OCI-LY7 (cell line): Measurements from ENCODE around the gene MED15. TPM values are rescaled to one million over a fixed set of nuclear protein-coding genes. Genes with fewer than 3 reads are reported as not detected.

Experiments used
- BruUV-seq: library from RNA; stranded (reverse); fragments of 400-500 nt; replicated peaks from 2 replicates; lab custom pipeline; 2021; lab: Mats Ljungman, UMichigan
- CTCF ChIA-PET: fragments of 300-600 bp; sonication (Branson Sonifier 250); formaldehyde crosslinking; loops from one replicate; lab custom pipeline; 2022; ENCODE audit warnings: antibody characterized with exemption; ENCODE audit not compliant: unreplicated experiment; lab: Charles Lee
- POLR2A ChIA-PET: fragments of 300-600 bp; sonication (Branson Sonifier 250); formaldehyde crosslinking; loops from one replicate; lab custom pipeline; 2022; ENCODE audit warnings: antibody characterized with exemption; lab: Charles Lee
- DNase-seq: peaks from one replicate; pipeline ENCODE4 v3.0.0-alpha.2; 2015; ENCODE audit warnings: low spot score
- H2AFZ ChIP-seq: fragments of 200-600 bp; sonication (generic), shearing (Covaris generic); 2 replicates; pipeline ENCODE4 v1.6.1; 2014; ENCODE audit warnings: mild to moderate bottlenecking, antibody characterized with exemption, low read length, moderate library complexity
- H3K27ac ChIP-seq: fragments of 200-600 bp; sonication (generic); 2 replicates; pipeline ENCODE4 v1.5.1; 2014; ENCODE audit warnings: mixed run types, low read depth, mild to moderate bottlenecking, moderate library complexity, low read length, inconsistent platforms; ENCODE audit not compliant: poor library complexity, severe bottlenecking
- H3K36me3 ChIP-seq: fragments of 200-600 bp; sonication (generic); 2 replicates; pipeline ENCODE4 v1.6.1; 2014; ENCODE audit warnings: mild to moderate bottlenecking, antibody characterized with exemption, low read length, moderate library complexity, mixed read lengths; ENCODE audit not compliant: insufficient read depth
- H3K4me1 ChIP-seq: fragments of 200-600 bp; sonication (generic); 2 replicates; pipeline ENCODE4 v1.5.1; 2014; ENCODE audit warnings: mild to moderate bottlenecking, low read length; ENCODE audit not compliant: insufficient read depth, poor library complexity, severe bottlenecking
- H3K4me2 ChIP-seq: fragments of 200-600 bp; sonication (generic); 2 replicates; pipeline ENCODE4 v1.6.1; 2014; ENCODE audit warnings: mild to moderate bottlenecking, low read length
- H3K4me3 ChIP-seq: fragments of 200-600 bp; sonication (generic); 2 replicates; pipeline ENCODE4 v1.5.1; 2014; ENCODE audit warnings: mild to moderate bottlenecking, low read depth, low read length; ENCODE audit not compliant: poor library complexity, severe bottlenecking
- H3K79me2 ChIP-seq: fragments of 200-600 bp; sonication (generic); 2 replicates; pipeline ENCODE4 v1.6.1; 2016; ENCODE audit warnings: low read depth, mild to moderate bottlenecking, low read length, moderate library complexity, mixed read lengths; ENCODE audit not compliant: insufficient read depth
- H3K9me2 ChIP-seq: fragments of 200-600 bp; sonication (generic); 2 replicates; pipeline ENCODE4 v1.6.1; 2016; ENCODE audit warnings: mild to moderate bottlenecking, low read length, mixed read lengths; ENCODE audit not compliant: insufficient read depth
- H3K9me3 ChIP-seq: fragments of 200-600 bp; sonication (generic); 2 replicates; pipeline ENCODE4 v1.6.1; 2014; ENCODE audit warnings: mild to moderate bottlenecking, mixed run types, low read length, mixed read lengths
- H4K20me1 ChIP-seq: fragments of 200-600 bp; sonication (generic); 2 replicates; pipeline ENCODE4 v1.6.1; 2014; ENCODE audit warnings: mild to moderate bottlenecking, antibody characterized with exemption, low read length, moderate library complexity, mixed read lengths; ENCODE audit not compliant: insufficient read depth
- CTCF ChIP-seq: fragments of 200-600 bp; sonication (generic); conservative IDR thresholded peaks from 2 replicates; pipeline ENCODE4 v1.5.1; 2014; ENCODE audit warnings: mild to moderate bottlenecking, antibody characterized with exemption, low read length, moderate library complexity, mixed read lengths
- EZH2phosphoT487 ChIP-seq: fragments of 200-600 bp; sonication (generic); IDR thresholded peaks from 2 replicates; pipeline ENCODE4 v1.6.1; 2018; ENCODE audit warnings: low read depth, borderline replicate concordance, mild to moderate bottlenecking, mixed run types, antibody characterized with exemption, low read length, moderate library complexity, mixed read lengths
- intact Hi-C: fragments of 100-400 bp; cut with micrococcal nuclease; formaldehyde crosslinking; loops from one replicate; pipeline ENCODE4 v1.10.0; 2022; ENCODE audit not compliant: unreplicated experiment
- total RNA-seq, 2 experiments: library from RNA; depleted of rRNA in 1 of 2; stranded (reverse); fragments of >200 nt in 1 of 2; shearing (Covaris generic) in 1 of 2; gene quantifications; 2 replicates each; pipeline ENCODE4 v1.2.3, GENCODE V29; 2014 to 2022

MED15 gene
- total RNA-seq, 2 experiments from 2014 or later, result 28.7 to 79.2 TPM

- Histone ChIP-seq H4K20me1 (no peaks in the 10 kb centered on the region), H2AFZ (no peak overlapping the region), H3K36me3 (no peaks in the 10 kb centered on the region), H3K4me2 (no peak overlapping the region), H3K4me1 (peaks cover 8% of the 10 kb centered on the region), H3K4me3 (no peak overlapping the region), H3K79me2 (no peaks in the 10 kb centered on the region), H3K9me3 (no peaks in the 10 kb centered on the region), H3K9me2 (no peaks in the 10 kb centered on the region), H3K27ac (no peak overlapping the region)
- no peak for TF ChIP-seq CTCF
- no peak for TF ChIP-seq EZH2phosphoT487
- ChIA-PET CTCF (no interaction called here), POLR2A (interaction anchor here (0.7 kb wide), 1 partner anchor 122 kb away, joined by 3 read pairs; no protein-coding TSS in a partner anchor)
- intact Hi-C loops, result no loop called here
- no peak for DNase-seq
- no TSS peak for BruUV-seq
These were observed 123.6 kb downstream of the MED15 start for GRCh38 chr22:20630873-20631617.

GRCh38 chr22:20632082-20632481 is 124.7 kb downstream of the MED15 start:
- CTCF ChIA-PET, result no interaction called here
- no peak overlapping the region for H3K4me3 ChIP-seq
- H3K4me1 ChIP-seq, result peaks cover 8% of the 10 kb centered on the region
- no peak overlapping the region for H3K27ac ChIP-seq
- no peak overlapping the region for H2AFZ ChIP-seq
- no peaks in the 10 kb centered on the region for H3K9me3 ChIP-seq
- DNase-seq, result no peak
- POLR2A ChIA-PET, result no interaction called here
- no peak for TF ChIP-seq EZH2phosphoT487
- no peak for TF ChIP-seq CTCF
- BruUV-seq, result no TSS peak
- no peaks in the 10 kb centered on the region for H3K36me3 ChIP-seq
- H3K4me2 ChIP-seq, result no peak overlapping the region
- H3K9me2 ChIP-seq, result no peaks in the 10 kb centered on the region
- intact Hi-C loops, result no loop called here
- no peaks in the 10 kb centered on the region for H3K79me2 ChIP-seq
- H4K20me1 ChIP-seq, result no peaks in the 10 kb centered on the region

GRCh38 chr22:20632518-20632917 is 125.1 kb downstream of the MED15 start:
- H4K20me1 ChIP-seq, result no peaks in the 10 kb centered on the region
- intact Hi-C loops, result no loop called here
- H3K9me3 ChIP-seq, result no peaks in the 10 kb centered on the region
- no peak for TF ChIP-seq EZH2phosphoT487
- no peak for TF ChIP-seq CTCF
- no peaks in the 10 kb centered on the region for H3K79me2 ChIP-seq
- ChIA-PET CTCF (no interaction called here), POLR2A (no interaction called here)
- H3K4me1 ChIP-seq, result peaks cover 8% of the 10 kb centered on the region
- no peak overlapping the region for H3K4me2 ChIP-seq
- H3K36me3 ChIP-seq, result no peaks in the 10 kb centered on the region
- H3K27ac ChIP-seq, result no peak overlapping the region
- no peak overlapping the region for H2AFZ ChIP-seq
- H3K9me2 ChIP-seq, result no peaks in the 10 kb centered on the region
- H3K4me3 ChIP-seq, result no peak overlapping the region
- no TSS peak for BruUV-seq
- no peak for DNase-seq
